Panc1 (cell line): Measurements from ENCODE around the gene DEFB123. TPM values are rescaled to one million over a fixed set of nuclear protein-coding genes. Genes with fewer than 3 reads are reported as not detected.

Experiments used
- ATAC-seq: fragments of 200-7000 bp; cut with Tn5 transposase; 2 replicates; pipeline ENCODE4 v1.9.1; 2020; ENCODE audit warnings: mild to moderate bottlenecking, moderate library complexity
- Bru-seq: library from RNA; stranded (reverse); fragments of 400-500 nt; gene quantifications from one replicate; lab custom pipeline; 2021; lab: Mats Ljungman, UMichigan
- BruChase-seq, 2 experiments: library from RNA; stranded (reverse); fragments of 400-500 nt; gene quantifications; one replicate each; lab custom pipeline; 2021; lab: Mats Ljungman, UMichigan
- BruUV-seq: library from RNA; stranded (reverse); fragments of 400-500 nt; replicated peaks from 2 replicates; lab custom pipeline; 2021; lab: Mats Ljungman, UMichigan
- CTCF ChIA-PET: fragments of 300-600 bp; sonication (Branson Sonifier 250); formaldehyde crosslinking; loops from one replicate; lab custom pipeline; 2022; ENCODE audit warnings: antibody characterized with exemption; lab: Charles Lee
- POLR2A ChIA-PET: fragments of 300-600 bp; sonication (Branson Sonifier 250); formaldehyde crosslinking; loops from one replicate; lab custom pipeline; 2022; ENCODE audit warnings: antibody characterized with exemption; lab: Charles Lee
- DNase-seq: peaks from one replicate; pipeline ENCODE4 v3.0.0-alpha.2; 2010; ENCODE audit warnings: low read depth, low spot score
- H3K27ac ChIP-seq: 2 replicates; pipeline ENCODE4 v1.5.1; 2011; ENCODE audit warnings: mild to moderate bottlenecking, low read length, inconsistent platforms
- H3K27me3 ChIP-seq: fragments of 200-500 bp; sonication (Bioruptor generic); 2 replicates; pipeline ENCODE4 v1.6.0; 2014; ENCODE audit warnings: low read length, inconsistent platforms; ENCODE audit not compliant: control insufficient read depth, insufficient read depth
- H3K36me3 ChIP-seq: fragments of 200-500 bp; sonication (Bioruptor generic); 2 replicates; pipeline ENCODE4 v1.5.1; 2014; ENCODE audit warnings: inconsistent platforms, mild to moderate bottlenecking, low read length, moderate library complexity; ENCODE audit not compliant: control insufficient read depth, insufficient read depth
- H3K4me1 ChIP-seq: 2 replicates; pipeline ENCODE4 v1.5.1; 2011; ENCODE audit warnings: inconsistent platforms, mild to moderate bottlenecking, low read length, moderate library complexity; ENCODE audit not compliant: control insufficient read depth, insufficient read depth
- H3K4me3 ChIP-seq, 2 experiments: 2 replicates each; pipeline ENCODE4 v1.5.1; 2011 to 2012; ENCODE audit warnings: low read depth in 2 of 2, low read length in 2 of 2, mild to moderate bottlenecking in 2 of 2, inconsistent platforms in 1 of 2, moderate library complexity in 1 of 2
- H3K9me3 ChIP-seq: fragments of 200-500 bp; sonication (Bioruptor generic); 2 replicates; pipeline ENCODE4 v1.5.1; 2014; ENCODE audit warnings: low read depth, mild to moderate bottlenecking, inconsistent platforms, low read length, moderate library complexity; ENCODE audit not compliant: control insufficient read depth, insufficient read depth
- POLR2AphosphoS5 ChIP-seq: IDR thresholded peaks from 2 replicates; pipeline ENCODE4 v1.6.1; 2012; ENCODE audit warnings: mild to moderate bottlenecking, low read depth, low read length, moderate library complexity
- SIN3A ChIP-seq: IDR thresholded peaks from 2 replicates; pipeline ENCODE4 v1.6.1; 2012; ENCODE audit warnings: low read depth, mild to moderate bottlenecking, low read length, moderate library complexity, borderline replicate concordance; ENCODE audit not compliant: insufficient read depth
- TCF7L2 ChIP-seq: IDR thresholded peaks from 2 replicates; pipeline ENCODE4 v1.6.1; 2011; ENCODE audit warnings: mild to moderate bottlenecking, low read depth, low read length, inconsistent platforms
- in situ Hi-C: cut with HindIII; loops from 2 replicates; pipeline ENCODE4 v1.10.0; 2016; ENCODE audit warnings: low sequenced_read_pairs, low pct_unique_long_range_greater_than_20kb
- intact Hi-C: fragments of 100-400 bp; cut with micrococcal nuclease; formaldehyde crosslinking; loops from one replicate; pipeline ENCODE4 v1.10.0; 2022; ENCODE audit not compliant: unreplicated experiment
- long read RNA-seq: library from polyadenylated mRNA; unstranded; transcript quantifications from one replicate; pipeline ENCODE4 v2.0.0, GENCODE V29; 2021; ENCODE audit not compliant: unreplicated experiment
- polyA plus RNA-seq: library from polyadenylated mRNA; unstranded; fragments of >200 nt; gene quantifications from one replicate; pipeline ENCODE4 v1.2.1, GENCODE V29; 2012; ENCODE audit warnings: missing spikeins; ENCODE audit not compliant: insufficient read length
- total RNA-seq: library from RNA; stranded (reverse); gene quantifications from one replicate; pipeline ENCODE4 v1.2.1, GENCODE V29; 2021; ENCODE audit not compliant: unreplicated experiment
- TF ChIP-seq, protein P1 (sequence below): fragments of 450-650 bp; IDR thresholded peaks from 2 replicates; pipeline ENCODE4 v1.5.1; 2017; ENCODE audit warnings: mild to moderate bottlenecking
- TF ChIP-seq, protein P2 (sequence below), 2 experiments: IDR thresholded peaks; 2 replicates each; pipeline ENCODE4 v1.6.1; 2011 to 2012; ENCODE audit warnings: low read depth in 2 of 2, control low read depth in 1 of 2, low read length in 1 of 2, mild to moderate bottlenecking in 1 of 2, moderate library complexity in 1 of 2; ENCODE audit not compliant: insufficient read depth in 1 of 2

The DEFB123 gene
- total RNA-seq (not detected), Bru-seq, nascent RNA (not detected), BruChase-seq, experiment 1, labeled RNA remaining after a 2-hour chase (not detected), BruChase-seq, experiment 2, labeled RNA remaining after a 6-hour chase (not detected)
- not detected for polyA plus RNA-seq
- long read RNA-seq = 0 reads

DNA sequence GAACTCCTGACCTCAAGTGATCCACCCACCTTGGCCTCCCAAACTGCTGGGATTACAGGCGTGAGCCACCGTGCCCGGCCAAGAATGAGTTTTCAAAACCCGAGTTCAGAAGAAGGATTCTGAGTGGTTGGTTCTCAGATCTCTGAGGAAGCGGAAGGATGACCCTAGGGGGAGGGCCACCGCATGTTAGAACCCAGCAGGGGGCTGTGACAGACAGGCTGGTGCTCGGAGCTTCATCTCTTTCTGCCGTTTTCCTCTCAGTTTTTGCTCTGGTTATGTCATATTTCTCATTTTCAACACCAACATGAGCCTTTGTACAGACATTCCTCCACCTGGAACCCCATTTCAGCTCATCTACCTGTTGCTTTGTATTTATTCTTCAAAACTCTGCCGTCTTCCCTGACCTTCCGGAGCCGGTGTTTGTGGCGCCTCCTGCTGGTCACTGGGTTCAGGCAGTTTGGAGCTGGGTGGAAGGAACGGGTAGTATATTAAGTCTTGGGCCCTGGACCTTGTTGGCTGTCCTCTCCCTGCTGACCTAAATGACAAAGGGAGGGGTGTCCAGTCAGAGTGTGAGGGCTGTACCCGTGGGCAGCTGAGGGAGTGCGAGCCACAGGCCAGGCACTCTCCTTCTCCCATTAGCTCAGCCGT lies at the start of gene DEFB123:
Gene DEFB123, plus strand, starts transcription at position 621 of the 648 bp plus-strand sequence. CDS start 67 bp downstream, outside the sequence.
- Histone ChIP-seq H3K27me3 (peaks cover 8% of the 10 kb centered on the region; the same call in 1 of the 2 replicates), H3K4me1 (no peaks in the 10 kb centered on the region), H3K27ac (no peak within 1 kb of the TSS), H3K36me3 (no peaks in the 10 kb centered on the region), H3K9me3 (no peaks in the 10 kb centered on the region), H3K4me3 (no peak within 1 kb of the TSS)
- ChIA-PET CTCF (interaction anchor here (0.6 to 1.1 kb wide), 5 partner anchors 9 to 64 kb away, joined by 3 to 9 read pairs (median 5); no protein-coding TSS in a partner anchor), POLR2A (interaction anchor here (0.6 to 1.4 kb wide), 2 partner anchors 63 to 67 kb away, joined by 4 to 6 read pairs; no protein-coding TSS in a partner anchor)
- in situ Hi-C loops = no loop called here
- TF ChIP-seq POLR2AphosphoS5 = no peak
- TF ChIP-seq, protein P1, sequence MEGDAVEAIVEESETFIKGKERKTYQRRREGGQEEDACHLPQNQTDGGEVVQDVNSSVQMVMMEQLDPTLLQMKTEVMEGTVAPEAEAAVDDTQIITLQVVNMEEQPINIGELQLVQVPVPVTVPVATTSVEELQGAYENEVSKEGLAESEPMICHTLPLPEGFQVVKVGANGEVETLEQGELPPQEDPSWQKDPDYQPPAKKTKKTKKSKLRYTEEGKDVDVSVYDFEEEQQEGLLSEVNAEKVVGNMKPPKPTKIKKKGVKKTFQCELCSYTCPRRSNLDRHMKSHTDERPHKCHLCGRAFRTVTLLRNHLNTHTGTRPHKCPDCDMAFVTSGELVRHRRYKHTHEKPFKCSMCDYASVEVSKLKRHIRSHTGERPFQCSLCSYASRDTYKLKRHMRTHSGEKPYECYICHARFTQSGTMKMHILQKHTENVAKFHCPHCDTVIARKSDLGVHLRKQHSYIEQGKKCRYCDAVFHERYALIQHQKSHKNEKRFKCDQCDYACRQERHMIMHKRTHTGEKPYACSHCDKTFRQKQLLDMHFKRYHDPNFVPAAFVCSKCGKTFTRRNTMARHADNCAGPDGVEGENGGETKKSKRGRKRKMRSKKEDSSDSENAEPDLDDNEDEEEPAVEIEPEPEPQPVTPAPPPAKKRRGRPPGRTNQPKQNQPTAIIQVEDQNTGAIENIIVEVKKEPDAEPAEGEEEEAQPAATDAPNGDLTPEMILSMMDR = peak; percentile 88
- no peak for DNase-seq
- ATAC-seq = 0 out of 2 replicates have a peak, but pooled peaks have one; percentile 20
- BruUV-seq = no TSS peak
- intact Hi-C loops = no loop called here

- POLR2A ChIA-PET = no interaction called here
- Histone ChIP-seq H3K9me3 (no peaks in the 10 kb centered on the region), H3K27ac (no peak overlapping the region), H3K4me1 (no peaks in the 10 kb centered on the region), H3K27me3 (peaks cover 13% of the 10 kb centered on the region), H3K36me3 (no peaks in the 10 kb centered on the region), H3K4me3 (no peak overlapping the region)
- ATAC-seq (no peak), DNase-seq (no peak)
- BruUV-seq = no TSS peak
- CTCF ChIA-PET = no interaction called here
- intact Hi-C loops = no loop called here
- TF ChIP-seq, protein P1 = no peak
- TF ChIP-seq SIN3A (no peak), TCF7L2 (no peak), POLR2AphosphoS5 (no peak)
- TF ChIP-seq, protein P2, sequence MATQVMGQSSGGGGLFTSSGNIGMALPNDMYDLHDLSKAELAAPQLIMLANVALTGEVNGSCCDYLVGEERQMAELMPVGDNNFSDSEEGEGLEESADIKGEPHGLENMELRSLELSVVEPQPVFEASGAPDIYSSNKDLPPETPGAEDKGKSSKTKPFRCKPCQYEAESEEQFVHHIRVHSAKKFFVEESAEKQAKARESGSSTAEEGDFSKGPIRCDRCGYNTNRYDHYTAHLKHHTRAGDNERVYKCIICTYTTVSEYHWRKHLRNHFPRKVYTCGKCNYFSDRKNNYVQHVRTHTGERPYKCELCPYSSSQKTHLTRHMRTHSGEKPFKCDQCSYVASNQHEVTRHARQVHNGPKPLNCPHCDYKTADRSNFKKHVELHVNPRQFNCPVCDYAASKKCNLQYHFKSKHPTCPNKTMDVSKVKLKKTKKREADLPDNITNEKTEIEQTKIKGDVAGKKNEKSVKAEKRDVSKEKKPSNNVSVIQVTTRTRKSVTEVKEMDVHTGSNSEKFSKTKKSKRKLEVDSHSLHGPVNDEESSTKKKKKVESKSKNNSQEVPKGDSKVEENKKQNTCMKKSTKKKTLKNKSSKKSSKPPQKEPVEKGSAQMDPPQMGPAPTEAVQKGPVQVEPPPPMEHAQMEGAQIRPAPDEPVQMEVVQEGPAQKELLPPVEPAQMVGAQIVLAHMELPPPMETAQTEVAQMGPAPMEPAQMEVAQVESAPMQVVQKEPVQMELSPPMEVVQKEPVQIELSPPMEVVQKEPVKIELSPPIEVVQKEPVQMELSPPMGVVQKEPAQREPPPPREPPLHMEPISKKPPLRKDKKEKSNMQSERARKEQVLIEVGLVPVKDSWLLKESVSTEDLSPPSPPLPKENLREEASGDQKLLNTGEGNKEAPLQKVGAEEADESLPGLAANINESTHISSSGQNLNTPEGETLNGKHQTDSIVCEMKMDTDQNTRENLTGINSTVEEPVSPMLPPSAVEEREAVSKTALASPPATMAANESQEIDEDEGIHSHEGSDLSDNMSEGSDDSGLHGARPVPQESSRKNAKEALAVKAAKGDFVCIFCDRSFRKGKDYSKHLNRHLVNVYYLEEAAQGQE (IDR thresholded peaks at IDR 0.05; ENCODE audit: insufficient read depth in 1 of 2, low read depth in 2 of 2, low read length in 1 of 2) = no peak
- in situ Hi-C loops = no loop called here
Observed at GRCh38 chr20:31392836-31393235, 47.6 kb upstream of the DEFB123 start.
